ENCODE measurements around the gene FRMD3.

GRCh38 chr9:83476513-83476912 lies 61.7 kb downstream of the FRMD3 start:
- TF ChIP-seq CTCF (IDR thresholded peaks at IDR 0.05; ENCODE audit: extremely low read depth in 1 of 2, insufficient read depth in 1 of 2, low read depth in 1 of 2, low read length in 2 of 2) = no peak
- no peak for TF ChIP-seq MAX (IDR thresholded peaks at IDR 0.05; ENCODE audit: insufficient read depth, insufficient read length)
- TF ChIP-seq POLR2AphosphoS5 (IDR thresholded peaks at IDR 0.05; ENCODE audit: insufficient read depth, low read depth, low read length) = no peak
- no peak for TF ChIP-seq POLR2A (IDR thresholded peaks at IDR 0.05; ENCODE audit: low read depth, low read length)
- TF ChIP-seq EZH2 (IDR thresholded peaks at IDR 0.05; ENCODE audit: borderline replicate concordance, low read depth, low read length, severe bottlenecking) = no peak

Measured in endothelial cell of umbilical vein (primary cell).